Measurements from ENCODE around the gene MITF.
"Not testable (repeated sequence)": the region's sequence is repeated elsewhere in the genome, so short reads cannot be mapped to it uniquely, and the experiment has no call there.

MITF gene

GRCh38 chr3:69785769-69786320 is 46.6 kb downstream of the MITF start:
- FAIRE-seq, result no peak
- no peak for DNase-seq (ENCODE audit: insufficient read length, low spot score)

GRCh38 chr3:69786854-69787253 is 47.6 kb downstream of the MITF start:
- peak; percentile 65 for FAIRE-seq

GRCh38 chr3:69787436-69788168 is 48.3 kb downstream of the MITF start:
- peak; percentile 37 for DNase-seq (ENCODE audit: insufficient read length, low spot score)
- FAIRE-seq, result no peak

More at GRCh38 chr3:69786854-69787253, 47.6 kb downstream of the MITF start:
- no peak for DNase-seq (ENCODE audit: insufficient read length, low spot score)

GRCh38 chr3:69791106-69791505 is 51.8 kb downstream of the MITF start:
- FAIRE-seq, result no peak

GRCh38 chr3:69791919-69792399 is 52.7 kb downstream of the MITF start:
- peak; percentile 25 for DNase-seq (ENCODE audit: insufficient read length, low spot score)

More at GRCh38 chr3:69791106-69791505, 51.8 kb downstream of the MITF start:
- no peak for DNase-seq (ENCODE audit: insufficient read length, low spot score)

GRCh38 chr3:69796126-69796525 is 56.9 kb downstream of the MITF start:
- DNase-seq (ENCODE audit: insufficient read length, low spot score); FAIRE-seq: not testable (repeated sequence)

More at GRCh38 chr3:69791919-69792399, 52.7 kb downstream of the MITF start:
- no peak for FAIRE-seq

GRCh38 chr3:69803681-69804270 is 64.5 kb downstream of the MITF start:
- no peak for FAIRE-seq

GRCh38 chr3:69805491-69805890 is 66.2 kb downstream of the MITF start:
- DNase-seq (ENCODE audit: insufficient read length, low spot score) (no peak), FAIRE-seq (no peak)

More at GRCh38 chr3:69803681-69804270, 64.5 kb downstream of the MITF start:
- DNase-seq (ENCODE audit: insufficient read length, low spot score), result no peak

- FAIRE-seq, result no peak
These were observed 67.6 kb downstream of the MITF start for GRCh38 chr3:69806735-69807438.

GRCh38 chr3:69807674-69808073 is 68.4 kb downstream of the MITF start:
- FAIRE-seq (no peak), DNase-seq (ENCODE audit: insufficient read length, low spot score) (no peak)

More at GRCh38 chr3:69806735-69807438, 67.6 kb downstream of the MITF start:
- peak; percentile 11 for DNase-seq (ENCODE audit: insufficient read length, low spot score)

- FAIRE-seq, result no peak
These were observed 70.0 kb downstream of the MITF start for GRCh38 chr3:69809076-69809835.

GRCh38 chr3:69811452-69812401 is 72.5 kb downstream of the MITF start:
- DNase-seq (ENCODE audit: insufficient read length, low spot score) (no peak), FAIRE-seq (no peak)

More at GRCh38 chr3:69809076-69809835, 70.0 kb downstream of the MITF start:
- DNase-seq (ENCODE audit: insufficient read length, low spot score), result no peak

GRCh38 chr3:69815970-69816369 is 76.7 kb downstream of the MITF start:
- DNase-seq (ENCODE audit: insufficient read length, low spot score) (no peak), FAIRE-seq (no peak)

GRCh38 chr3:69817988-69818387 is 78.7 kb downstream of the MITF start:
- DNase-seq (ENCODE audit: insufficient read length, low spot score) (no peak), FAIRE-seq (no peak)

GRCh38 chr3:69819282-69819681 is 80.0 kb downstream of the MITF start:
- FAIRE-seq, result no peak
- DNase-seq (ENCODE audit: insufficient read length, low spot score), result no peak

- DNase-seq (ENCODE audit: insufficient read length, low spot score) (no peak), FAIRE-seq (no peak)
These were observed 81.9 kb downstream of the MITF start for GRCh38 chr3:69821133-69821532.

- FAIRE-seq (no peak), DNase-seq (ENCODE audit: insufficient read length, low spot score) (no peak)
These were observed 84.5 kb downstream of the MITF start for GRCh38 chr3:69823743-69824142.

- DNase-seq (ENCODE audit: insufficient read length, low spot score), result no peak
These were observed 86.2 kb downstream of the MITF start for GRCh38 chr3:69825446-69825845.

GRCh38 chr3:69827127-69827526 is 87.9 kb downstream of the MITF start:
- DNase-seq (ENCODE audit: insufficient read length, low spot score), result no peak
- no peak for FAIRE-seq

More at GRCh38 chr3:69825446-69825845, 86.2 kb downstream of the MITF start:
- no peak for FAIRE-seq

Measured in HTR-8/SVneo (cell line).